NCI-H446 (cell line): ENCODE results near the gene AP3B1.

Source experiments
- DNase-seq, 2 experiments: peaks; one replicate each; lab custom pipeline; 2025; lab: John Stamatoyannopoulos, UW

Gene AP3B1

GRCh38 chr5:78288246-78288645, 6.3 kb downstream of the AP3B1 start:
- DNase-seq = no peak

GRCh38 chr5:78287833-78288232, 6.7 kb downstream of the AP3B1 start:
- DNase-seq = no peak

- DNase-seq = no peak
Observed at GRCh38 chr5:78287169-78287568, 7.3 kb downstream of the AP3B1 start.

- DNase-seq = no peak
Observed at GRCh38 chr5:78286290-78286689, 8.2 kb downstream of the AP3B1 start.

- no peak for DNase-seq
Observed at GRCh38 chr5:78283802-78284201, 10.7 kb downstream of the AP3B1 start.

DNA sequence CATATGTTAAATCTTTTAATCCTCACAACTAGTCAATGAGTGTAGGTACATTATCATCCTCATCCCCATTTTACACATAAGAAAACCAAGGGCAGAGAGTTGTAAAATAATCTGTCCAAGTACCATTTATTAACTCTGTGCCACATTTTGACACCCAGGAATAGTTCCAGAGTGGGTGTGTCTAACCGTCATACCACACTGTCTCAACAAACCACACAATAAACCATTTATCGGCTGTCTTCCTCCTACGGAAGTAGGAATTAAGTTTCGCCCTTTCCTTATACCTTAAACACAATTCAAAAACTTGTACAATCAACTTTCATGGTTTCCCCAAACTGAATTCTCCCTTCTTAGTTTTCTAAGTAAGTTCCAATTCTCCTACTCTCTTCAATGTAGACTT, 11.4 kb downstream of the AP3B1 start:
- no peak for DNase-seq

DNA sequence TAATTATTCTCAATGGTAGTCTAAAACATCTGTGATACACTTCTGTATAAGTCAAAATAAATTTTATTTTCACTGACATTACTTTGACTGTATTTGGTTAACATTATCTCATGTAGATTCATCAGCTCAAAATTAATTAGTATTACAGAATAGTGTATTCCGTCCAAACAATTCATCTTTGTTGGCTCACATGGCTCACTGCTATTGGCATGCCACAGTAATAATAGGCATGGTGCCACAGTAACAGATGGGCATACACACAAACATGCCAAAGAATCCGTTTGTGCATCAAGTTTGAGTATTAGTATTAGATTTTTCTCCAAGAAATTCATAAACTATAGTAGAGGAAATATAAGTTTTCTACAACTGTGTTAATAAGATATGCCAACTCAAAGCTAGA, 14.2 kb downstream of the AP3B1 start:
- peak; percentile 72 to 90 for DNase-seq

DNA sequence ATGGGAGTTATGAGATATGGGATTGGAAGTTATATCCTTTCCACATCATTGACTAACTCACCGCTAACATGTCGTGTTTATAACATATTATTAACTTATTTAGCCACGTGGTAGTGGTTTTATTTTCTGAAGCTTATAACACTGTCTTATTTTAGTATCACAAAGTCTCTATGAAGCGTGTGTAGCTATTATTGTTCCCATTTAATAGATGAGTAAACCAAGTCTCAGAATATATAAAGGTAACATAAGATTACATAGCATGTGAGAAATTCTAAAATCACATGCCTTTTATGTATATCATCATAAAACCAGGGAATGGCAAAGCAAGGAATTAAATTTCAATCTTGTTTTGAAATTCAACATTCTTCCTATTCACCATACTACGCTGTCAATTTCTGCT, 15.3 kb downstream of the AP3B1 start:
- no peak for DNase-seq

- DNase-seq = no peak
Observed at GRCh38 chr5:78277715-78278114, 16.8 kb downstream of the AP3B1 start.

GRCh38 chr5:78275998-78276543, 18.4 kb downstream of the AP3B1 start:
- no peak for DNase-seq

DNA sequence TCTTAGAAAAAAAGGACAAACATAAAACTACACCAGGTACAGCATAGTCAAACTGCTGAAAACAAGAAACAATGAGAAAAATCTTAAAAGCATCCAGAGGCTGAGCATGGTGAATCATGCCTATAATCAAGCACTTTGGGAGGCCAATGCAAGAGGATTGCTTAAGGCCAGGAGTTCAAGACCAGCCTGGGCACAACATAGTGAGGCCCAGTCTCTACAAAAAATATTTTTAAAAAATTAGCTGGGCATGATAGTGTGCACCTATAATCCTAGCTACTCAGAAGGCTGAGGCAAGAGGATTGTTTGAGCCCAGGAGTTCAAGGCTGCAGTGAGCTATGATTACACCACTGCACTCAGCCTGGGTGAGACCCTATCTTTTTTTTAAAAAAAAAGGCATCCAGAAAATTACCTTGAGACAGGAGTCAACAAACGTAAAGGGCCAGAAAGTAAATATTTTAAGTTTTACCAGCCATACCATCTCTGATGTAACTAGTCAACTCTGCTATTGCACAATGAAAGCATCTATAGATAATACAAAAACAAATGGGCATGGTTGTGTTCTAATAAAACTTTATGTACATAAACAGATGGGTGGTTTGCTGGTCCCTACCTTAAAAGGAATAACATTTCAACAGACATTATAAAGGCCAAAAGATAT, 19.8 kb downstream of the AP3B1 start:
- DNase-seq = no peak

- DNase-seq = peak; percentile 29 to 70
Observed at GRCh38 chr5:78273436-78273835, 21.1 kb downstream of the AP3B1 start.

GRCh38 chr5:78271766-78272165, 22.7 kb downstream of the AP3B1 start:
- DNase-seq = no peak

GRCh38 chr5:78269088-78269703, 25.3 kb downstream of the AP3B1 start:
- DNase-seq = no peak

DNA sequence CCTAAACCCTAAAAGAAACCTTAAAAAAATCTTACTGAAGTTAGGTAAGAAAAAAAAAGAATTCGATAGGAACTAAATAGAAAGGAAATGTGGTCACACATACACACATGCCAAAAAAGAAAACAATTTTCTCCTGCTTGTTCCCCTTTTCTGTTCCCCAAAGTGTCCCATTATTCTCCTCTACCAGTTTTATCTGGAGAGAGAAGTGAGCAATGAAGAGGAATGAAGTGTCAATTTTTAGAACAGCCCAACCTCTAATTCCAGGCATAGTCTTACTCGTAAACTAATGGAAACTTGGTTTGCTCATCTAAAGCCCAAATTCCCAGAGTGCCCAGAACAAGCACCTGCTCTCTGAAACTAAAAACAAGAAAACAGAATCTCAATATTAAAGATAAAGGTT, 26.1 kb downstream of the AP3B1 start:
- no peak for DNase-seq

DNA sequence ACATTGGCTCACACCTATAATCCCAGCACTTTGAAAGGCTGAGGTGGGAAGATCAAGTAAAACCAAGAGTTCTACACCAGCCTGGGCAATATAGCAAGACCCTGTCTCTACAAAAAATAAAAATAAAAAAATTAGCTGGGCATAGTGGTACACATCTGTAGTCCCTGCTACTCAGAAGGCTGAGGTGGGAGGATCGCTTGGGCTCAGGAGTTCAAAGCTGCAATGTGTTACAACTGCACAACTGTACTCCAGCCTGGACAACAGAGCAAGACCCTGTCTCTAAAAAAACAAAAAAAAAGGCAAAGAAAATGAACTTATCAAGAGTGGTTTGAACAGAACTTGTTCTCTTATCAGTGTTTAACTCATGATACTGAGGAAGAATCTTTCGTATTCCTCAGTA, 29.3 kb downstream of the AP3B1 start:
- DNase-seq = no peak

DNA sequence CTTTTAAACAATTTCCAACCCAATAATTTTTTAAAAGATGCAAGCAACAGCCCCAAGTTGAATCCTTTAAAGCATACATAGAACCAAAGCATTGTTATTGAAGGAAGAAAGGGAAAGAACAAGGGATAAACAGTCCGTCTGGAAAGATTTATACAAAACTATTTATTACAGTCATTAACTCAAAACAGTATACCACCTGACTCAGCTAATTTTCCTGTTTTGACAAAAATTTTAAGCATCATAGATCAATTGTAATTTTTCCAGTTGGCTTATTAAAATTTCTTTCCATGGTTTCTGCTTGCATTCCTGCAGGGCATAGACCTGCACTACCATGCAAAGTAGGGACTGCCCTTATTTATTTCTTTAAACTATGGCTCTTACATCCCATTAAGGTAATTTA, 29.9 kb downstream of the AP3B1 start:
- DNase-seq = no peak

DNA sequence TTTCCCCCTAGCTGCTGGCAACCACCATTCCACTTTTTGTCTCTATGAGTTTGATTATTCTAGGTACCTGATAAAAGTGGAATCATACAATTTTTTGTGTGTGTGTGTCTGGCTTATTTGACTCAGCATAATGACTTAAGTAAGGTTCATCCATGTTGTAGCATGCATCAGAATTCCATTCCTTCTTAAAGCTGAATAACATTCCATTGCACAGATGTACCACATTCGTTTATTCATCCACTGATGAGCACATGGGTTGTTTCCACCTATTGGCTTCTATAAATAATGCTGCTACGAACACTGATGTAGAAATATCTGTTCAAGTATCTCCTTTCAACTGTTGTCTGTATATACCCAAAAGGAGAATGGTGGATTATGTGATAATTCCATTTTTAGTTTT, 33.7 kb downstream of the AP3B1 start:
- DNase-seq = no peak

DNA sequence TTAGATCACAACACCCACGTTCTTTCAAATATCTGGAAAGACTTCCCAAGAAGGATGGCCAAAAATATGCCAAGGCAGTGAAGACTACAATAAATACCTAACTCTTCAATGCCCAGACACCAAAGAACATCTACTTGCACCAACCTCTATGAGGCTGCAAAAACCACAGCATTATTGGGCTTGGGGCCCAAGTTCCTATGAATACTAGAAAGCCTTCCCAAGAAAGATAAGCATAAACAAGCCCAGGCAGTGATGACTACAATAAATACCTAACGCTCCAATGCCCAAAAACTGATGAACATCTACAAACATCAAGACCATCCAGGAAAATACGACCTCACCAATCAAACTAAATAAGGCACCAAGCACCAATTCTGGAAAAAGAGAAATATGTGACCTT, 41.3 kb downstream of the AP3B1 start:
- DNase-seq = no peak

- no peak for DNase-seq
Observed at GRCh38 chr5:78252715-78253114, 41.8 kb downstream of the AP3B1 start.

DNA sequence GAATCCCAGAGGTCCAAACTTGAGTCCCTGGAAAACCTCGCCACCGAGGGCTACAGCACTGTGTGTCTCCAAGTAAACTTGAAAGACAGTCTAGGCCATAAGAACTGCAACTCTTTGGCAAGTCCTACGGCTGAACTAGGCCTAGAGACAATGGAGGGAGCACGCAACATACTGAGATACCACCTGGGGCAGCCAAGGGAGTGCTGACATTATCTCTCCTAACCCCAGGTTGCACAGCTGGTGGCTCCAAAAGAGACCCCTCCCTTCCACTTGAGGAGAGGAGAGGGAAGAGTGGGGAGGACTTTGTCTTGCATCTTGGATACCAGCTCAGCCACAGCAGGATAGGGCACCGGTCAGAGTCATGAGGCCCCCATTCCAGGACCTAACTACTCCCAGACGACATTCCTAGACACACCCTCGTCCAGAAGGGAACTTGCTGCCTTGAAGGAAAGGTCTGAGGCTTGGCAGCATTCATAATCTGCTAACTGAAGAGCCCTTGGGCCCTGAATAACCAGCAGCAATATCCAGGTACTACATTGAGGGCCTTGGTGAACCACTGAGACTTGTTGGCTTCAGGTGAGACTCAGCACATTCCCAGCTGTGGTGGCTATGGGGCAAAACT, 42.7 kb downstream of the AP3B1 start:
- no peak for DNase-seq

DNA sequence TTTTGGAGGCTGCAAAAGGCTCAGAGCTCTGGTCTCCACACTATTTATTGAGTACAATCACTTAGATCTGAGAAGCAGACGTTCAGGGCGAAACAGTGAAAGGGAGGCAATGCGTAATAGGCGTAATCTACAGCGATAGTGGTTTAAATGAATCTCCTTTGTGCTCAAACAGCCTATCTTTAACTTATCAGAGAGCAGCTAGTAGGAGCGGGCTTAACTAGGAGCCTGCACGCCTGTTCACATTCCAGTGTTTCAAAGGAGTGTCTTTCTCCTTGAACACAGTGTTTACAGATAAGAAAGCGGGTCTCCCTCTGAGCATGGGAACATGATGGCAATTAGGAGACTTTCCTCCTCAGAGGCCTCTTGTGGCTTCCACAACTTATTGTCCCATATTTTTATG, 49.4 kb downstream of the AP3B1 start:
- no peak for DNase-seq

GRCh38 chr5:78243639-78244038, 50.9 kb downstream of the AP3B1 start:
- peak in 1 of 2 experiments; percentile 4 for DNase-seq
